CD4-positive, alpha-beta T cell treated with Interleukin-6 for 4 hours (primary cell): ENCODE measurements around the gene CRIM1.

ENCODE experiments used
- DNase-seq: peaks from one replicate; pipeline ENCODE4 v3.0.0-alpha.2; 2020; ENCODE audit warnings: mixed read lengths

CRIM1 gene

GRCh38 chr2:36433311-36434217 is 78.0 kb downstream of the CRIM1 start:
- DNase-seq: no peak

- DNase-seq: no peak
Observed at GRCh38 chr2:36438449-36438977, 82.9 kb downstream of the CRIM1 start.

- DNase-seq: no peak
Observed at GRCh38 chr2:36439084-36439483, 83.5 kb downstream of the CRIM1 start.

GRCh38 chr2:36441065-36441625 is 85.6 kb downstream of the CRIM1 start:
- no peak for DNase-seq

- DNase-seq: no peak
Observed at GRCh38 chr2:36441816-36442215, 86.2 kb downstream of the CRIM1 start.

GRCh38 chr2:36444216-36444936 is 88.8 kb downstream of the CRIM1 start:
- DNase-seq: no peak

GRCh38 chr2:36445185-36445866 is 89.7 kb downstream of the CRIM1 start:
- no peak for DNase-seq

GRCh38 chr2:36446294-36446693 is 90.7 kb downstream of the CRIM1 start:
- DNase-seq: no peak

GRCh38 chr2:36449213-36449612 is 93.6 kb downstream of the CRIM1 start:
- no peak for DNase-seq

GRCh38 chr2:36449943-36450392 is 94.4 kb downstream of the CRIM1 start:
- DNase-seq: no peak

GRCh38 chr2:36450466-36451196 is 95.1 kb downstream of the CRIM1 start:
- DNase-seq: no peak

- DNase-seq: no peak
Observed at GRCh38 chr2:36451512-36451911, 95.9 kb downstream of the CRIM1 start.

- no peak for DNase-seq
Observed at GRCh38 chr2:36452260-36452659, 96.7 kb downstream of the CRIM1 start.

GRCh38 chr2:36453652-36454051 is 98.1 kb downstream of the CRIM1 start:
- DNase-seq: no peak

GRCh38 chr2:36455011-36455410 is 99.4 kb downstream of the CRIM1 start:
- no peak for DNase-seq

GRCh38 chr2:36455788-36456187 is 100.2 kb downstream of the CRIM1 start:
- no peak for DNase-seq

- no peak for DNase-seq
Observed at GRCh38 chr2:36456227-36457175, 100.9 kb downstream of the CRIM1 start.

GRCh38 chr2:36458106-36458505 is 102.5 kb downstream of the CRIM1 start:
- DNase-seq: no peak

GRCh38 chr2:36459725-36460137 is 104.2 kb downstream of the CRIM1 start:
- no peak for DNase-seq

- DNase-seq: no peak
Observed at GRCh38 chr2:36461039-36461681, 105.6 kb downstream of the CRIM1 start.
